Frontal cortex (tissue), 1 donor: Measurements from ENCODE around the gene ALDH6A1. TPM values are rescaled to one million over a fixed set of nuclear protein-coding genes. Genes with fewer than 3 reads are reported as not detected.

ENCODE experiments used
- total RNA-seq: library from RNA; depleted of rRNA; stranded (reverse); fragments of >200 nt; gene quantifications from one replicate; pipeline ENCODE4 v1.2.3, GENCODE V29; 2014

The ALDH6A1 gene
- total RNA-seq, 1 donor from 2014 or later: 35.1 TPM

Other genes with a start within 250 kb of the ALDH6A1 start
- gene PTGR2, start 232.6 kb downstream of the ALDH6A1 start, total RNA-seq: 4.9 TPM
- gene ZNF410, start 197.6 kb downstream of the ALDH6A1 start, total RNA-seq: 71.3 TPM
- 20.8 TPM for gene FAM161B, start 134.4 kb downstream of the ALDH6A1 start, total RNA-seq
- 18.8 TPM for gene COQ6, start 134.2 kb downstream of the ALDH6A1 start, total RNA-seq
- gene ENTPD5, start 65.2 kb downstream of the ALDH6A1 start, total RNA-seq: 4.9 TPM
- 9.0 TPM for gene BBOF1, start 65.1 kb downstream of the ALDH6A1 start, total RNA-seq
- 18.3 TPM for gene LIN52, start 503 bp upstream of the ALDH6A1 start, total RNA-seq
- gene VSX2, start 155.0 kb upstream of the ALDH6A1 start, total RNA-seq: not detected
- gene ABCD4, start 218.5 kb upstream of the ALDH6A1 start, total RNA-seq: 21.2 TPM